NCI-H510A treated with DMSO at 0.1 percent for 48 hours (cell line): ENCODE results near the gene POU2F3.

ENCODE experiments used
- DNase-seq: peaks from one replicate; lab custom pipeline; 2025; lab: John Stamatoyannopoulos, UW

Gene POU2F3

DNA sequence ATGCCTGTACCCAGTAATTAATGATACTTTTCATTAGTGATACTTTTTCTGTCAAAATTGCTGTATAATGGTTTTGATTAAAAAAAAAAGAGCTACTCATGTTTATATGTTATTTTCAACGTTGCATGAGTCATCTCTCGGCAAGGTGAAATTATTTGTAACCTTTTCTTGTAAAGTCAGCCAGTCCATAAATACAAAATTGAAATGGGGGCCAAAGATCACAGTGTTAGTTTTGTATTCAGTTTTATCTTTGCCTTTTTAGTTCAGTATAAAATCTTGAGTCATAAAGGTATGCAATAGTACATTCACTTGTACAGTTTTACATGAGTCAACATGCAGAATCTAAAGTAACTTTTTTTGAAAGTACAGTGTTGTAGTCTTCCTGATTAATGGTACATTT, 100.6 kb downstream of the POU2F3 start:
- no peak for DNase-seq

DNA sequence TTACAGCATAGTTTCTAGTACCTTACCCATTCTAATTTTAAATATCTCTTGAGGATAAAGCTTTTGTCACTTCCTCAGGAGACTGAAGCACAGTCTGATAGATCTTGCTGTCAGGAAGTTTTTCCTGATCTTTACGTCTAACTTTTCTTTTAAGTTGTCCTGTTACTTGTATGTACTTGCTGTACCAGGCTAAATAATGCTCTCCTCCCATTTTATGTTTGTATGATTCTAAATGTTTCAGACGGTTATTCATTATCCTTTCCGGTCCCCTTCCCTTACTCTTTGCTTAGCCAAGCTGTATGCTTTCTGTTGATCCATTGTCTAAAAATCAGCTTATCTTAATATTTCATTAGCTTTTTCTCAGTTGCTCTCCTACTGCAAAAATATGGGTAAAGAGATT, 102.3 kb downstream of the POU2F3 start:
- no peak for DNase-seq

DNA sequence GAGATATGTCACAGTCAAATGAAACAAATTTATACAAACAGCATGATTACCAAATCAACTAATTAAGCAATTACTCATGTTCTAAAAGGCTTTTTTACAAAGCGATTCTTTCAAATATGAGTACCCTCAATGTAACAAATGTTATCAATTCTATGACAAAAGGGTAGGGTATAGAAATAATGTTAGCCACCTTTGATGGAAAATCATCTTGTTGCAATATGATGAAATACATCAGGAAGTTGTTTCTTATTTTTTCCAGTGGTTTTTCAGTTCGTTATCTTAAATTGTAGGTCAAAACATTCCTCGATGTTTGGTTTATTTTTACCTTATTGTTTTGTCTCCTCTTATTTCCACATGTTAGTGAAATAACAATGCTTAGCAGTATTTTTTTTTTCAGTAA, 102.7 kb downstream of the POU2F3 start:
- DNase-seq: no peak

DNA sequence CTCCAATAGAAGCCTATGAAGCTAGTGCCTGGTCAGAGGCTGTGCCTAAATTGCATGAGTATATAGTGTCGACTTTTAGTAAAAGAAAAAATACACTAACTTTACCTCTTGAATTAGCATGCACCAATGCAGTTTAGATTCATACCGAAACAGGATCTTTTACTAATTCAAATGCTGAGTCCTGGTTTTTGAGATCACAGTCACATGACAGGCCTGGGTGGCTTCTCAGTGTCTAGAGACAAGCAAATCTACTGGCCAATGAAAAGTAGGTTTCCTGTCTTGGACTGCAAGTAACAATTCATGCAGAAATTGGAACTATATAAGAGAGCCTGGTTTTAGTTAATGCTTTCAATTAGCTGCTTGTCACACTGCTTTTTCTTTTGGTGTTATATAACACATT, 103.5 kb downstream of the POU2F3 start:
- no peak for DNase-seq

DNA sequence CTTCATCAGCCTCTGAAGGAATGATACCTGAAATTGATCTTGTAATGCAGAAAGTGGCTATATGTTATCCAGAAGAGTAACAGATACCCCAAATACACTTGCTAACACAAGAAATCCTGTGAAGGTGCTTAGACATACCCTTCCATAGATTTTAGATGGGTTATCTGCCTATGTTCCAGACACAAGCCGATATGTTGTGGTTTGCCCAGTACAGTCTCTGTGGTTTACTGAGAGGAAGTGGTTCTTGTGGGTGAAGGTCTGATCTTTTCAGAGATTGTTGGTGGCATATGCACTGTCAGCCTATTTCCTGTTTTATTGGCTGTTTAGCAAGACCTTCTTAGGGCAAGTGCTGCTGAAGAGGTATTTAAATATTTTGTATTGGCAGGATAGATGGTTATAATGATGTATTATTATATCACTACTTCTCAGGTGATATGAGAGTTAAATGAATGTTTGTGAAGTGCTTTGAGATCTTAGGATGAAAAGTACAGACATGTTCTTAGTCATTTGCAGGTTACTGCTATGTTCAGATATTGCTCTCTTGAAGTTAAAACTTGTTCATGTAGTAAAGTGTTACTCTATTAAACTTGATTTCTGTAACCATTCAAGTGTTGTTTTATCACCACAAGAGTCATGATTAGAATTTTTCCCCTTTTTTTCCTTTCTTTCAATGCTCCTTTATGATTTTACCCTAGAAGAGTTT, 104.5 kb downstream of the POU2F3 start:
- peak; percentile 12 for DNase-seq

DNA sequence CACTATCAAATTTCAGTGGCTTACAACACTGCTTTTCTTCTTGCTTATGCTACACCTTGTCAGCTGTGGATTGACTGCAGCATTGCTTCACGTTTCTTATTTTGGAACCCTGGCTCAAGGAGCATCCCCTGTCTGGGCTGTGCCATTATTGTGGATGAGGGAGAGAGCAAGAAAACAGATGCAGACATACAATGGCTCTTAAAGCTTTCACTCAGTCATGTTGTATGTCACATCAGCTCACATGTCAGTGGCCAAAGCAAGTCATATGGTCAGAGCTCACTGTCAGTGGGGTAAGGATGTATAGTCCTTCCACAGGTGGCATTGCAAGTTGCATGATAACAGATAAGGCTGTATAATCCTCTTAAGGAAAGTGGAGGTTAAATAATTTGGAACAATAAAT, 106.3 kb downstream of the POU2F3 start:
- no peak for DNase-seq

DNA sequence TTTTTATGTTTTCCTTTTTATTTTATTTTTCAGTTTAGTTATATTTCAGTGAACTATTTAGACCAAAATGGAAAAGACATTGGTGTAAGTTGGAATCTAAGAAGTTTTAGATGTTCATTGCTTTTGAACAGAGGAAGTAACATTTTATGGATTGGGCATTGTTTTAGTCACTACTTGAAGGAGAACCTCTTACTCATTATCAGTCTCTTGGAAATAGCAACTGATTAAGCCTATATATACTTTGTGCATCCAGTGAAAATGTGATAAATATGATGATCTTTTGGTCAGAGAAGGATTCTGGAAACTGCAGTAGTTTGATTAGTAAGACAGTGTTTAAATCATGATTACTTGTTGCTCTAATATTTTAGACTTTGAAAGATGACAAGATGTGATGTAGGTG, 110.7 kb downstream of the POU2F3 start:
- DNase-seq: no peak

DNA sequence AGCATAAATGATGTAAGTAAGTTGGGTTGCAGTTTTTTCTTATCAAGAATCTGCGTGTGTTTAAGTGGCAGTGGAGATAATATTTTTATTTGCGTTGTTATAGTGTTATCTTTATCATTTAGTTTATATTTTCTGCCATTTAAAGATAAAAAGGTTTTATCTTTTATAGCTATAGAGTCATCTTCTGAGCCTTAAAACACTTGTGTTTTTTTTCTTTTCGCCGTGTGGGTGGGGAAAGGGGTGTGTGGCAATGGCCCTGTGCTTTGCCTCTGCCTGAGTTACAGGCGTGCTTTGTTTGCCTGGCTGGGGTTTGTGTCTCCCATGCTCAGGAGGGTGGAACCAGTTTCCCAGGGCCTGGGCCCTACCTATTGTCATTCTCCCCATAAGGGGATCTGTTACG, 112.5 kb downstream of the POU2F3 start:
- DNase-seq: no peak

DNA sequence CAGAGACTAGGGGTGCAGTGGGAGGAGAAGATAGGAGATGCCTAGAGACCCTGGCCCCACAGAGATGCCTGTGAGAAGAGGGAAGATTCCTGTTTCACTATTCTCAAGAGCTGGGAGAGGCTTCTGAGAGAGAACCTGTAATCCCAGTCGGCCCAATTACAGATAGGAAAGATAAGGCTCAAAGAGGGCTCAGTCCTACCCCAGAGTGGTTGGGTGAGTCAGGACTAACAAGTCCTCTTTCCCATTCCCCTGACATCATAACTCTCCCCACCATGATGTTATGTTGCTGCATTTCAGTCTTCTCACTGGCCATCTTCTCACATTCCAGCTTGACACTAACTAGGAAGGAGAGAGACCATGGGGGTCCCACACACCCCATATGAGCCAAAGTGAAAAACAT, 114.1 kb downstream of the POU2F3 start:
- DNase-seq: no peak

DNA sequence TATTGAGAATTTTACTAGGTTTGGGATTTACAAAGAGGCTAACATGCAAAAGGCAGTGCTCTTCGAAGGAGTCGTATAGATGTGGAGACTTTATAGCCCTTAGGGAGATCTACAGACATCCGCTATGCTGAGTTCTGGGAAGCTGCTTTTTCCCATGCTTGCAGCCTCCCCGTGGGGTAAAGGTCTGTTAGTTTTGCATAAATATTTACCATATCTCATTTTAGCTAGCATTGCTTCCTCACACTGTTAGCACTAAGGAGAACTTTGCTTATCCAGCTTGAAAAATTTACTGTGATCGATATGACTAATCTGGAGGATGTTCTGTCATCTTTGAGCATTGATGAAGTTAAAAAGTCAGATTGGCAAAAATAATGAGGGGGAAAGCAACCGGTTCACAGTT, 114.8 kb downstream of the POU2F3 start:
- no peak for DNase-seq

DNA sequence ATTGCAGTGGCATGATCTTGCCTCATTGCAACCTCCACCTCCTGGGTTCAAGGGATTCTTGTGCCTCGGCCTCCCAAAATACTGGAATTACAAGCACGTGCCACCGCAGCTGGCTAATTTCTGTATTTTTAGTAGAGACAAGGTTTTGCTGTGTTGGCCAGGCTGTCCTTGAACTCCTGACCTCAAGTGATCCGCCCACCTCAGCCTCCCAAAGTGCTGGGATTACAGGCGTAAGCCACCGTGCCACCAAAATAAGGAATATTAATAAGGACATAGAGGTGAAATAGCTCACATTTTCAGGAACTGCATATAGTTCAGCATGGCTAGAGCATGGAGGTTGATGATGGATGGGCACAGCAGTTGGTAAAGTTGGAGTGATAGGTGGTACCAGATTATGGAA, 117.7 kb downstream of the POU2F3 start:
- no peak for DNase-seq

DNA sequence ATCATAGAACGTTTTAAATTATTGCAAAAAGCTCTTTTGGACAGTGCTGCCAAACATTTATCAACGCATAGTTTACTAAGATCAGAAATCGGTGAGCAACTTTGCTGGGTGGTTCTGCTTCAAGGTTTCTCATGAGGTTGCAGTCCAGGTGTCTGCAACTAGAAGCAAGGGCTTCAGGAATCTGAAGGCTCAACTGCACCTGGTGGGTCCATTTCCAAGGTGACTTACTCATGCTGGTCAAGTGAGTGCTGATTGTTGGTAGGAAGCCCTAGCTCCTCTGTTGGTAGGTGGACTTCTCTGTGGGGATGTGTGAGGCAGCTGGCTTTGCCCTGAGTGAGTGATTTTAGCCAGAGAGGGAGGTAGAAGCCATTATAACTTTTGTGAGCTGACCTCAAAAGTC, 118.8 kb downstream of the POU2F3 start:
- DNase-seq: no peak

DNA sequence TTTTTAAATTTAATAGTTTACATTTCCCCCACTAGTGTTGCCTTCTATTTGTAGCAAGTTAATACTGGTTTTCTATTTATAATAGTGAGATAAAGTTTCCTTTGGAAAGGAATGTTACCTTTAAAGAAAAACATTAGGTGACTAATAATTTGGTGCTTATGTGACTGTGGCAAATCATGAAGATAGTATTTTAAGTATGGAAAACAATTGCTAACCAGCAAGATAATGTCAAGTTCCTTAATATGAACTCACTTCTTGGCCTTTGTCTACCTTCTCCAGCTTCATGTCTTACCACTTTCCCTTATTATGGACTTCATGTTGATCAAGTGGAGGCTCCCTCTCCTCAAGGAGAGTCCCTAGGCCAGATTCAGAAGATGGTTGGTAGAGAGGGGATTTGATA, 123.5 kb downstream of the POU2F3 start:
- no peak for DNase-seq

DNA sequence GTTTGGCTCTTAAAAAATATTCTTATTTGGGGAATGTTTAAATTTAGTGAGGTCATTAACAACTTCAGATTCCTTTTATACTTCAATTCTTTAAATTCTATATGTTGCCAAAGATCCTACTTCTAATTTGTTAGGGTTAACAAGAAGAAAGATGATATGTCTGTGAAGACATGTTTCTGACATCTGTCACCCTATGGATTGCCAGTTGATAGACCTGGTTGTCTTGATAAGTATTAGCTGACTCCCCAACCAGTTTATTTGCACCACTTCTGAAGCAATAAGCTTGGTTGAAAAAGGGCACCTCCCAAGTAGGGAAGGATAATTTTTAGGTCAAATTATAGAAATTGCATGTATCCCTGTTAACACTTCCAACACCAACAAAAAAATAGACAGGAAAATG, 125.6 kb downstream of the POU2F3 start:
- no peak for DNase-seq
